Measurements from ENCODE around the gene KAT7. TPM values are rescaled to one million over a fixed set of nuclear protein-coding genes. Genes with fewer than 3 reads are reported as not detected.

The KAT7 gene
- total RNA-seq, 1 donor from 2014 or later, result 34.9 TPM

GRCh38 chr17:49760296-49760695 is 28.2 kb upstream of the KAT7 start:
- no peak for DNase-seq (ENCODE audit: low spot score)

DNA sequence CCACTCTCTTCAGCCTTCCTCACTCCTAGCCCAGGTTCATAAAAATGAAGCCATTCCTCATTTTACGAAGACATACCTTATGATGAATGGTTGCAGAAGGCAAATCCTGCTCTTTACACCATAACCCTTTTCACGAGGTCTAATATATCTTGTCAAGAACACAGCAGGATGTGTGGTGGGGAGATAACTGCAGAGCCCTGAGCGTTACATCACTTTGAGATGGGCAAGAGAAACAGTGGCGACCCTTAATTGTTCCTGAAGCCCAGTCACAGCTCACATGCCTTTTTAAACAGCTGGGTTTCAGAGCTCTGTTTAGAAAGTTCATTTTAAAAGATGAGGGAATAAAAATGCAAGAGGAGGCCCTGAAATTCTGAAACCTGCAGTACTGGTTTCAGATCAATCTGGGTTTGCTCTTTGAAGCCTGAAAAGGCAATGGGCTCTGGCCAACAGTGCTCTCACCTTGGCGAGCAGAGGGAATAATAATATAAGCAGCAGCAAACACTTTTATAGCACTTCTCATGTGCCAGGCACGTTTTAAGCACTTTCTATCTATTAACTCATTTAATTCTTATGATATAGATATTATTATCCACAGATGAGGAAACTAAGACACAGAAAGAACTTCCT is 27.4 kb upstream of the KAT7 start:
- no peak for DNase-seq (ENCODE audit: low spot score)

DNA sequence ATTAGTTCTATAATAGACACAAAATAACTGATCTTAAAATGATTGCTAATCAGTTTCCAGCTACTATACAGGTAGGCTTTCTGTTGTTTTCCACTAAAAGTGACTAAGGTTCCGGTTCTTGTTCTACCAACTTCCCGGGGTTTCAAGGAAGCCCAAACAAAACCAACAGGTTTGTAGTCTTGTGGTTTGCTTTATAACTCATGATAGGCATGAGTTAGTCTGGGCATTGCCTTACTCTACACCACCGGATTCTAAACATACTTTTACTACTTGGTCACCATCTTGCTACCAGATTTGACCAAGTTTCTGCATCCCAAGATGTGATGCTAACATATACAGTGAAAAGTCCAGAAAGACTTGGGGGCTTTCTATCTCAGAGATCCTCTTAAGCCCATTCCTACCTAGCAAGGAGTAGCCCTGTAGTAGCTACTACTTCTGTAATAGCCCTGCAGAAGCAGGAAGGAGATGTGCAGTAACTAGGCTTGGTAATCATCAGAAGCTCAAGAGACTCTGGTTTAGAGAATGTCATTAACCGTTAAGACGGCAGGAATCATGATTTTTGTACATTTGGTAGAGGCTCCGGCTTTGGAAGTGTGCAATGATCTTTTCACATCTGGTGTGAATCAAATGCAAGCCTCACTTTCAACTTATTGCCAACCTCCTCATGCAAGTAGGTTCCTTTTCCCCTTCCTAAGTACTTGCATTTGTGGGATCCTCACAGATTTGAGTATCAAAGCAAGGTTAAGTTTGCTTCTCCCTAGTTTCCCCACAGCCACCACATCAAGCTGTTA is 26.1 kb upstream of the KAT7 start:
- no peak for DNase-seq (ENCODE audit: low spot score)

DNA sequence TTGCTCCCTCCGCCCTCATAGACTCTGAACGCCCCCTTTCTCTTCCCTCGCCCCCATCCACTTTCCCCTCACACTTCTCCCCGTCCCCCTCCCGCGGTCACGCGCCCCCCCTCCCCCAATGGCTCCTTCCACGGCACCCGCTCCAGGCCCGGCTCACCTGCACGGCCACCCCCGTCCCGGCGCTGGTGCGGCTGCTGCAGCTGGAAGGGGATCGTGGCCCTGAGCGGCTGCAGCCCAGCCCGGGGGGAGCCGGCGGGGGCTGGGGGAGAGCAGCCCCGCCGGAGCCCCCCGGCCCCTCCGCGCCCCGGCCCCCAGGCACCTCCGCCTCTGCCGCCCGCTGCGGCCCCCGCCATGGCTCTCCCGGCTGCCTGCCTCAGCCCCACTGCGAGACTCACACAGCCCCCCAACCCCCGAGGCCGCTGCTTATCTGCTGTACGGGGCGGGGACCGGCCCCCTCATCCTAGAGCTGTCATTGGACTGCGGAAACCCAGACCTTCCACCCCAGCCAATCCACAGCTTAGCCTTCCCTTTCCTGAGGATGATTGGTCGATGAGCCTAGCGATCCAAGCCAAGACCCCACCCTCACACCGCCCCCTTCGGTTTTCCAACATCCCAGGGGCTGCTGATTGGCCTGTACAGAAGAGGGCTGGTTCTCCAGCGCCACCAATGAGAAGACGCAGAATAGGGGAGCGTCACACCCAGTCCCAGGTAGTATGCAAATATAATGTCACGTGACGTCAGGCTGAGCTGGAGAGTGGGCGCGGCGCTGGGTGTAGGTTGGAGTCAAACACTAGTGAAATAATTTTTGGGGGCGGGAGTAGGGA is 24.5 kb upstream of the KAT7 start, which contains the start of gene FAM117A:
TSS of gene FAM117A (minus strand) at position 397 of the 824 bp plus-strand sequence. CDS start at position 353, 44 bp downstream.
- peak; percentile 95 for DNase-seq (ENCODE audit: low spot score)

GRCh38 chr17:49764559-49765180 is 23.8 kb upstream of the KAT7 start:
- DNase-seq (ENCODE audit: low spot score), result no peak

DNA sequence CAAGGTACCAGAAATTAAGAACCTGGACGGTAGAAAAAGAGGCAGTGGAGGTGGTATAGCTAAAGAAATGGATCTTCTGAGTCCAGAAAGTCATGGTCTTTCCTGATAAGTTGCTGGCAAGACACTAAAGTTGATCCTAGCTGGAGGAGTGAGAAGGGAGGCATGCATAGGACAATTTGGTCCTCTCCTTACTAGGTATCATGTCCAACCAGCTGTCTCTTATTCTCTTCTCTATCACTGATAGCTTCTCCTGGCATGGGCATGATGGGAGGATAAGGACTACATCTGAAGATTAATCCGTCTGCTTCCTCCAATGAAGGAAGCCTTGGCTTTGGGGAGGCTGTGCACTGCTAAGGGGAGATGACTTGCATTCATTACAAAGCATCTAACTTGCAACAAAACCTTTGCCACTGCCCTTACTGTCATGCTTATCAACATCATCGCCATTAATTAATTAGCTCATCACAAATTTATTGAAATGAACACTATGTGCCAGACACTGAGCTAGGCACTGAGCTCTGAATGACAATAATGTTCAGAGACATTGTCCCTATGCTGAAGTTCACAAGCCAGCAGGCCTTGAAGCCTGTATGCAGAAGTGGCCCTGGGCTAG is 21.5 kb upstream of the KAT7 start:
- DNase-seq (ENCODE audit: low spot score), result no peak

DNA sequence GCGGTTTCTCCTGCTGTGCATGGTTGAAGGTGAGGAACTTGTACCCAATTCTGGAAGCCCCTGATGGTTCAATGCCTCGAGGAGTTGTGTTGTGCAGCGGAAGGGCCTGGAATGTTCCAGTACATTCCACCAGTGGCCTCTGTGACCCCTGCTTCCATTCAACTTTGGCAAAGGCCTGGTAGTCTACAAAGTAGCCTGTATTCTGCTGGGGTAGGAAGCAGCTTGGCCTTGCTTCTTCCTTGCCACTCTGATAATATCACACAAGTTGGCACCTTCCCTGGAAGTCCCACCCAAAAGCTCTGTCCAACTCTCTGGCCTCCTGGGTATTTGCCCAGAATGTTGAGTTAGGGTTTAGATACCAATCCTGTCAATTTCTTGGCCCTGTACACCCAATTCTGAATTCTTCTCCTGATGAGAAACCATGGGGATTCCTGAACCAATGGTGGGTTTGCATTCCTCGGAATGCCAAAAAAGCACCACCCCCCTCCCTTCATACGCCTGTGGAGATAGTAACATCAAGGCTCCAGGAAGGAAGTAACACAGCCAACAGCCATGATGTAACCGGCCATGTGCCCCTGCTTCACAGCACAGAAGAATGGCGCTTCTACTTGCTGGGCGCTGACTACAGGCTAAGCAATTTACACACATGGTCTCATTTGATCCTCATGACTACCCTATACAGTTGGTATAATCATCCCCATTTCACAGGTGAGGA is 12.8 kb upstream of the KAT7 start:
- DNase-seq (ENCODE audit: low spot score), result no peak

DNA sequence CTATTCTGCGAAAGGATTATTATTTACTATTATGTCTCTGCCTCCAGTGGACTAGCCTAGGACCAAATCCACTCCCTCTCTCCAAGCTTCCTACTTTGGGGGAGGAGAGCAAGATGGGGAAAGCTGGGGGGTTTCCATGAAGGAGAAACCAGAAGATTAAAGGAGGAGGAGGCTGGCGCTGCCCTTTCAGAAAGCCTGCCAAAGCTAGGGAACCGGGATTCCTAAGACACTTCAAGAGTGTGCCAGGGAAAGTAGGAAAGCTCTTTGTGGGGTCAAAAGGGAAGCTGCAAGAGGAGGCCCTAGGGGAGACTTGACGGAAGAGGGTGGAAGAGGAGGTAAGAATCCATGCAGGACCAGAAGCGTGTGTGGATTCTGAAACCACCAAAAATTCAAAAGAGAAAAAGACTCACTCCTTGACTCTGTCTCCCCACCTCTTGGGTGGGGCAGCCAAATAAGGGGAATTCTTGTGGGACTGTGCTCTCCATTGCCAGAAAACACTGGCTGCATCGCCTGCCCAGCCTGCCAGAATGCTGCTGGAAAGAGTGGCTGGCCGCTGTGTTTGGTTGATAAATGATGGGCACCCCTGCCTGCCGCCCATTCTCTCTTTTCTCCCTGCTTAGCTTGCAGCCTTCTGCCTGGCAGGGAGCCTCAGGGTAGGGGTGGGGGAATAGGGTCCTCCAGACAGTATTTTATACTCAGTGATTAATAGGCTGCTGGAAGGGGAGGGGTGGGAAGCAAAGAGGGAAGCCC is 11.8 kb upstream of the KAT7 start:
- no peak for DNase-seq (ENCODE audit: low spot score)

GRCh38 chr17:49777563-49777962 is 10.9 kb upstream of the KAT7 start:
- DNase-seq (ENCODE audit: low spot score), result no peak

- no peak for DNase-seq (ENCODE audit: low spot score)
These were observed 9.2 kb upstream of the KAT7 start for GRCh38 chr17:49779156-49779738.

GRCh38 chr17:49779739-49780231 is 8.7 kb upstream of the KAT7 start:
- no peak for DNase-seq (ENCODE audit: low spot score)

DNA sequence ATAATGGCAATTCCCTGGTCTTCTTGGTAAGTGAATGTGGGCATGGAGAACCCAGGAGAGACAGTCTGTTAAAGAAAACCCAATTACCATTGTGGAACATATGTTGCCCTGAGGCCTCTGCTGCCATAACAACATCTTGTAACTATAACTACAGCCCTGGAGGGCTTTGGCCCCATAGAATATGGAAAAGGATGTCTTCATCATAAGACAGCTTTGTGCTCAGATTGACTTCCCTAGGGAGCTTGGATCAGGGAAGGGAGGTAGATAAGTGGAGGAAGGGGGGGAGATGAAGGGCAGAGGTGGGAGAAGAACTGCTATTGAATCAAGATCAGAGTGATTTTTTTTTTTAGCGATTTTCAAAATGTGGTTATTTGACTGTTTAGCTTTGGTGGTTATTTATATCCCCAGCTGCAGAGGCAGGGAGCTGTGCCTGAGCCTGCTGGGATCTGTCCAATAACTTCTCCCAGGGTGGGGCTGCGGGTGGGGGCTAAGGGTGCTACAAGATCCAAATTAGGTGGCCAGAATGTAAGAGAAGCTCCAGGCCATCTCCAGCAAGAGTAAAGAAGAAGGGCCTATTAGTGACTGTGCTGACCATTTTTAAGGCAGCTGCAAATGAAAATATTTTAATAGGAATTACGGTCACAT is 5.3 kb upstream of the KAT7 start:
- no peak for DNase-seq (ENCODE audit: low spot score)

DNA sequence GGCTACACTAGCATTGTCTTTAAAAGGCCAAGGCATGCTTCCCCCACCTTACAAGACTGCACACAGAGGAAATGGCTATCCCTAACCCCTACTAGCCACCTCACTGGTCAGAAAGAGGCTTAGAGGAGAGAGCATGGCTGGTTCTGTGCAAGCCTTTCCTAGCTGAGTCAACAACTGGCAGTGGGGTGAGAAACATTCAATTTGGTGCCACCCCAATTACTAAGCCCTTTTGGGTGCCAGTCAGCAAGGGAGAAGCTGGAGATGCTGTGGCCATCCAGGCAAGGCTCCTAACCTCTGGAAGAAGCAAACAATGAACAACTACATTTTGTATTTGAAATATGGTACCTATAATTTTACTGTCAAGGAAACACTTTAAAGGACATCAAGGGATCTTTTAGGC is 4.7 kb upstream of the KAT7 start:
- DNase-seq (ENCODE audit: low spot score), result no peak

- no peak for DNase-seq (ENCODE audit: low spot score)
These were observed 3.8 kb upstream of the KAT7 start for GRCh38 chr17:49784636-49785035.

DNA sequence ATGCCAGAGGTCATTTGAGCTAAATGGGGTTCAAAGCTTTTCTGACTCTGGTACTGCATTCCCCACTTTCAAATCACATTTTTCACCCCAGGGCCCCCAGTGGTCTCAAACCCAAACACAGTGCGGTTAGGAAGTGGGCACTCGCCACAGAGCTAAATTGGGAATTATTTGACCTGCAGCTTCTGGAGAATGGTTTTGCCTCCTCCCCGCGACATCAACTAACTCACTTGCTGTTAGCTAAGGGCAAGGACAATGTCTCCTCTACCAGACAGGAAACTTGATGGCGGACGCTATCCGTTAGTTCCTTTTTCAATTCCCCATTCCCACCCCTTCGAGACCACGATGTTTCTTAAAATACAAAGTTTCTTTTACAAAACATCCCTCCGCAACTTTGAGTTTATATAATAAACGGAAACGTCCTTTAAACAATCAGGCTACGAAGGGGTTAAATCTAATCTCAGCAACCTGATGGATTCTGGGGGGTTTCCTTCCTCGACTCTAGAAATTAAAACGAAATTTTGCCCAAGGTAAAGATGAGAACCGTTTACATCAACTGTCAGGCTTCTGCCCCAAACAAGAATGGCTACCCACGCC is 500 bp upstream of the KAT7 start:
- no peak for DNase-seq (ENCODE audit: low spot score)

DNA sequence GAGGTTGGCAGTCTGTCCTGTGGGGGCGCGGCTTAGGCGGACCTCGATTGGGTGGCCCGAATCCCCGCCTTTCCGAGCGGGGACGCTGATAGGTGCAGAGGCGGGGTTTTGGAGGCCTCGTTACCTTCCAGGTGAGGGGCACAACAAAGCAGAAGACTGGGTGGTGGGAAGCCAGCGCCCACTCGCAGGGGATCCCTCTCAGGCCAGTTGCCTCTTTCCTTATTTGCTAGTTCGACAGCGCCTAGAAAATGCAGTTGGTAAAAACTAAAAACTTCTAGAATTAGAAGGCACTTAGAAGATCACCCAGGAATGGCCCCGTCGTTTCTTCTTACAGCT is 730 bp downstream of the KAT7 start:
- no peak for DNase-seq (ENCODE audit: low spot score)

DNA sequence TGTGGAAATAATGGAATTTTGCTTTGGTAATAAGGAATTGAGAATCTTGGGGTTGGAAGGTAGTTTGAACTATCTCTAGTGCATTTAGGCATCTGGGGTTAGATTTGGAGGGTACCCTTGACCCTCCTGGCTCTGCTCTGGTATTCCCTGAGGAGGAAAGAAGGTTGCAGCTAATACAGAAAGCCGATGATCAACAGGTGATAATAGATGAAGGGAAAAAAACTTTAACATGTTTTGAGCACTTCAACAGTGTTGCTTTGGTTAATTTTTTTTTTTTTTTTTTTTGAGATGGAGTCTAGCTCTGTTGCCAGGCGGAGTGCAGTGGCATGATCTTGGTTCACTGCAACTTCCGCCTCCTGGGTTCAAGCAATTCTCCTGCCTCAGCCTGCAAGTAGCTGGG is 4.8 kb downstream of the KAT7 start:
- DNase-seq (ENCODE audit: low spot score), result no peak

DNA sequence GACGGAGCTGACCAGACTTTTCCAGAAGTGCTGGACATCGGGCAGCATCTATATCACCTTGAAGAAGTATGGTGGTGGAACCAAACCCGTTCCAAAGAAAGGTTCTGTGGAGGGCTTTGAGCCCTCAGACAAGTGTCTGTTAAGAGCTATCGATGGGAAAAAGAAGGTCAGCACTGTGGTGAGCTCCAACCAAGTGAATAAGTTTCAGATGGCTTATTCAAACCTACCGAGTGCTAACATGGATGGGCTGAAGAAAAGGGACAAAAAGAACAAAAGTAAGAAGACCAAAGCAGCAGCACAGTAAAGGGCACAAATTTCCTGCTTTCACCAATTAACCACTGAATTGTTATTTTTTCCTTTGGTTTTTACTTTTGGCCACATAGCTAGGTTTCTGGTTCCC is 6.9 kb downstream of the KAT7 start:
- DNase-seq (ENCODE audit: low spot score), result no peak

All from mesenteric fat pad (tissue), 1 donor.